22Rv1 (cell line): ENCODE measurements around the gene BRAT1.

Experiments
- CTCF ChIP-seq: fragments of 450-650 bp; IDR thresholded peaks from 2 replicates; pipeline ENCODE4 v1.5.1; 2017; ENCODE audit warnings: mild to moderate bottlenecking
- ZFX ChIP-seq: fragments of 450-650 bp; IDR thresholded peaks from 2 replicates; pipeline ENCODE4 v1.6.1; 2017; ENCODE audit warnings: antibody characterized with exemption, borderline replicate concordance

- TF ChIP-seq CTCF (no peak), ZFX (no peak)
Measured at GRCh38 chr7:2587134-2587533, 31.8 kb upstream of the BRAT1 start.
